K562 (cell line): Measurements from ENCODE around the gene TMEM131L. TPM values are rescaled to one million over a fixed set of nuclear protein-coding genes. Genes with fewer than 3 reads are reported as not detected.
"Not testable (repeated sequence)": the region's sequence is repeated elsewhere in the genome, so short reads cannot be mapped to it uniquely, and the experiment has no call there.

Experiments used
- ATAC-seq: fragments of 200-7000 bp; cut with Tn5 transposase; 3 replicates; pipeline ENCODE4 v1.9.1; 2020; ENCODE audit warnings: moderate library complexity
- BruUV-seq: library from RNA; stranded (reverse); fragments of 400-500 nt; replicated peaks from 2 replicates; lab custom pipeline; 2021; lab: Mats Ljungman, UMichigan
- CTCF ChIA-PET: fragments of 300-600 bp; formaldehyde crosslinking; extraction: SDS; loops from one replicate; lab custom pipeline; 2021; ENCODE audit warnings: low intra/inter-chr PET ratio; lab: Yijun Ruan, JAX
- POLR2A ChIA-PET: fragments of 300-600, 350-650 bp; sonication (Branson Sonifier 250); formaldehyde crosslinking; extraction: SDS; loops from one replicate; lab custom pipeline; 2021; ENCODE audit warnings: antibody characterized with exemption, inconsistent platforms; lab: Yijun Ruan, JAX
- DNase-seq, 4 experiments: peaks; one replicate each; pipeline versions ENCODE4 v3.0.0 to v3.0.0-alpha.2; 2011 to 2018; ENCODE audit warnings: low spot score in 3 of 4, mixed read lengths in 3 of 4; ENCODE audit errors: extremely low read depth in 1 of 4
- FAIRE-seq: peaks from 2 replicates; lab custom pipeline; 2011; peaks lifted over from hg19 to GRCh38; lab: Jason Lieb, UNC
- H2AFZ ChIP-seq: 2 replicates; pipeline ENCODE4 v1.6.0; 2011; ENCODE audit warnings: low read depth, low read length, control low read depth, inconsistent platforms
- H3K27ac ChIP-seq: fragments of 200-600 bp; 3 replicates; pipeline ENCODE4 v1.8.0; 2011; ENCODE audit warnings: low read depth, mild to moderate bottlenecking, control low read depth, inconsistent platforms, low read length, moderate library complexity, mixed read lengths; ENCODE audit errors: extremely low read depth
- H3K27me3 ChIP-seq, 2 experiments: fragments of 300-600 bp in 1 of 2; 2 replicates in 1 of 2; 3 replicates in 1 of 2; pipeline versions ENCODE4 v1.6.0 to v1.8.0; 2011; ENCODE audit warnings: inconsistent platforms in 2 of 2, low read length in 2 of 2, mild to moderate bottlenecking in 1 of 2, mixed read lengths in 1 of 2, moderate library complexity in 1 of 2; ENCODE audit not compliant: control insufficient read depth in 2 of 2, insufficient read depth in 2 of 2
- H3K36me3 ChIP-seq: fragments of 300-600 bp; 3 replicates; pipeline ENCODE4 v1.8.0; 2011; ENCODE audit warnings: mild to moderate bottlenecking, low read length, inconsistent platforms; ENCODE audit not compliant: control insufficient read depth, insufficient read depth
- H3K4me1 ChIP-seq, 2 experiments: fragments of 200-600 bp in 1 of 2; replicated peaks in 1 of 2; 2 replicates in 1 of 2; 3 replicates in 1 of 2; pipeline versions ENCODE4 v1.5.1 to v1.8.0; 2011; ENCODE audit warnings: inconsistent platforms in 2 of 2, low read length in 2 of 2, mild to moderate bottlenecking in 1 of 2, mixed read lengths in 1 of 2, moderate library complexity in 1 of 2; ENCODE audit not compliant: control insufficient read depth in 2 of 2, insufficient read depth in 2 of 2
- H3K4me2 ChIP-seq: 2 replicates; pipeline ENCODE4 v1.6.1; 2011; ENCODE audit warnings: low read length, control low read depth, inconsistent platforms, mixed read lengths; ENCODE audit not compliant: insufficient read depth
- H3K4me3 ChIP-seq: fragments of 200-600 bp; sonication (generic), shearing (Covaris generic); 2 replicates; pipeline ENCODE4 v1.5.1; 2016; ENCODE audit warnings: control low read depth, inconsistent platforms
- H3K79me2 ChIP-seq: fragments of 200-600 bp; 3 replicates; pipeline ENCODE4 v1.8.0; 2011; ENCODE audit warnings: low read length, inconsistent platforms; ENCODE audit not compliant: control insufficient read depth, insufficient read depth
- H3K9ac ChIP-seq, 2 experiments: 2 replicates each; pipeline versions ENCODE4 v1.6.0 to v1.6.1; 2011; ENCODE audit warnings: low read depth in 2 of 2, low read length in 2 of 2, control low read depth in 1 of 2, inconsistent platforms in 1 of 2, mild to moderate bottlenecking in 1 of 2, mixed read lengths in 1 of 2; ENCODE audit not compliant: insufficient read depth in 1 of 2
- H3K9me1 ChIP-seq: one replicate; pipeline ENCODE4 v1.6.0; 2011; ENCODE audit warnings: inconsistent platforms, mild to moderate bottlenecking, low read length, moderate library complexity; ENCODE audit not compliant: control insufficient read depth, insufficient read depth
- H3K9me3 ChIP-seq: replicated peaks from 2 replicates; pipeline ENCODE4 v1.5.1; 2011; ENCODE audit warnings: low read depth, low read length, inconsistent platforms; ENCODE audit not compliant: control insufficient read depth, insufficient read depth
- H4K20me1 ChIP-seq: replicated peaks from 2 replicates; pipeline ENCODE4 v1.6.1; 2011; ENCODE audit warnings: low read length, inconsistent platforms, mixed read lengths; ENCODE audit not compliant: control insufficient read depth, insufficient read depth
- GABPA ChIP-seq: fragments of 200-800 bp; sonication (Bioruptor generic); conservative IDR thresholded peaks from 2 replicates; pipeline ENCODE4 v1.6.1; 2016; ENCODE audit warnings: low read depth, missing genetic modification characterization, missing compliant biosample characterization
- HMBOX1 ChIP-seq: sonication (generic); IDR thresholded peaks from 2 replicates; pipeline ENCODE4 v1.6.1; 2016
- KLF6 ChIP-seq: fragments of 250-450 bp; sonication (Bioruptor Pico); IDR thresholded peaks from 2 replicates; pipeline ENCODE4 v1.4.0; 2020; ENCODE audit warnings: mild to moderate bottlenecking, moderate library complexity, borderline replicate concordance
- NCOA6 ChIP-seq: fragments of 450-650 bp; IDR thresholded peaks from 2 replicates; pipeline ENCODE4 v1.6.1; 2017; ENCODE audit warnings: mild to moderate bottlenecking
- SLC30A9 ChIP-seq: fragments of 250-450 bp; sonication (Bioruptor Pico); IDR thresholded peaks from 2 replicates; pipeline ENCODE4 v1.8.0; 2022; ENCODE audit warnings: mild to moderate bottlenecking, moderate library complexity
- TCF3 ChIP-seq: sonication (generic); formaldehyde crosslinking; IDR thresholded peaks from 2 replicates; pipeline ENCODE4 v1.4.0; 2020; ENCODE audit warnings: mild to moderate bottlenecking, missing genetic modification reagents
- WGBS: fragments of 100-300 bp; shearing (Covaris generic); methylation state at CpG from one replicate; pipeline ENCODE4 v1.1.6; 2016; ENCODE audit warnings: low coverage, mixed read lengths; ENCODE audit not compliant: insufficient coverage; ENCODE audit errors: missing lambda C conversion rate; 5-methylcytosine and 5-hydroxymethylcytosine counted together
- in situ Hi-C: fragments of 300-500 bp; cut with MboI; formaldehyde crosslinking; loops from 4 replicates; pipeline ENCODE4 v1.15.0; 2018; ENCODE audit warnings: inconsistent platforms, mixed read lengths
- intact Hi-C: fragments of 100-400 bp; cut with micrococcal nuclease; formaldehyde crosslinking; loops from 2 replicates; pipeline ENCODE4 v1.14.2; 2022
- polyA plus RNA-seq, 8 experiments: library from polyadenylated mRNA; depleted of rRNA in 4 of 8; stranded (reverse) in 5 of 8; unstranded in 3 of 8; fragments of >200 nt; fragmentation: Nextera tagmentation in 2 of 8; fragmentation: Illumina TruSeq in 1 of 8; extraction: Ambion mirVana in 2 of 8; extraction: Trizol in 1 of 8; gene quantifications; 2 replicates each; pipeline versions ENCODE4 v1.2.1 to v1.2.3, GENCODE V29; 2011 to 2014; ENCODE audit warnings: inconsistent platforms in 1 of 8, missing spikeins in 1 of 8
- total RNA-seq, 7 experiments: library from RNA; depleted of rRNA in 6 of 7; stranded (reverse); fragments of >200 nt in 6 of 7; fragmentation: Illumina TruSeq in 2 of 7; extraction: Trizol in 2 of 7; gene quantifications; 2 replicates each; pipeline versions ENCODE4 v1.2.1 to v1.2.3, GENCODE V29; 2011 to 2021; ENCODE audit warnings: low replicate concordance in 1 of 7
- TF ChIP-seq, protein P1 (sequence below), 3 experiments: fragments of 200-800 bp in 1 of 3; fragments of 250-450 bp in 1 of 3; fragments of 450-650 bp in 1 of 3; sonication (Bioruptor Pico) in 1 of 3; sonication (Bioruptor generic) in 1 of 3; formaldehyde crosslinking in 1 of 3; IDR thresholded peaks; 2 replicates each; pipeline versions ENCODE4 v1.6.1 to v1.8.0; 2016 to 2022; ENCODE audit warnings: mild to moderate bottlenecking in 2 of 3, missing genetic modification characterization in 2 of 3, missing compliant biosample characterization in 1 of 3, moderate library complexity in 1 of 3
- TF ChIP-seq, protein P2 (sequence below): fragments of 150-350 bp; conservative IDR thresholded peaks from 2 replicates; pipeline ENCODE4 v1.6.1; 2014; ENCODE audit warnings: low read length

The TMEM131L gene
- total and polyA plus RNA-seq, 9 of the 15 experiments (the other 6 are each of a cell fraction or from before 2014, with no cell fraction given): 1.2 to 20.8 (median 12.9) TPM

- ChIA-PET CTCF (no interaction called here), POLR2A (no interaction called here)
- H3K9me1 ChIP-seq: peaks cover 3% of the 10 kb centered on the region
- H4K20me1 ChIP-seq: no peaks in the 10 kb centered on the region
- no peak overlapping the region for H2AFZ ChIP-seq
- intact Hi-C loops: no loop called here
- no peaks in the 10 kb centered on the region for H3K4me1 ChIP-seq
- H3K27me3 ChIP-seq: peaks cover 0 to 8% of the 10 kb centered on the region in 2 experiments; a peak in 2 of 5 replicates
- DNase-seq: no peak
- ATAC-seq: no peak
- H3K79me2 ChIP-seq: no peaks in the 10 kb centered on the region
- no peaks in the 10 kb centered on the region for H3K36me3 ChIP-seq
- WGBS: 0% methylated on average over 1 of the region's 1 CpG
- BruUV-seq: no TSS peak
- H3K9ac ChIP-seq: no peak overlapping the region
- FAIRE-seq: no peak
- H3K27ac ChIP-seq: no peak overlapping the region
- no peak overlapping the region for H3K4me3 ChIP-seq
- TF ChIP-seq NCOA6: no peak
- TF ChIP-seq KLF6 (CRISPR knock-in tag): no peak
- TF ChIP-seq SLC30A9: no peak
- TF ChIP-seq GABPA (tag): no peak
- TF ChIP-seq, protein P1, sequence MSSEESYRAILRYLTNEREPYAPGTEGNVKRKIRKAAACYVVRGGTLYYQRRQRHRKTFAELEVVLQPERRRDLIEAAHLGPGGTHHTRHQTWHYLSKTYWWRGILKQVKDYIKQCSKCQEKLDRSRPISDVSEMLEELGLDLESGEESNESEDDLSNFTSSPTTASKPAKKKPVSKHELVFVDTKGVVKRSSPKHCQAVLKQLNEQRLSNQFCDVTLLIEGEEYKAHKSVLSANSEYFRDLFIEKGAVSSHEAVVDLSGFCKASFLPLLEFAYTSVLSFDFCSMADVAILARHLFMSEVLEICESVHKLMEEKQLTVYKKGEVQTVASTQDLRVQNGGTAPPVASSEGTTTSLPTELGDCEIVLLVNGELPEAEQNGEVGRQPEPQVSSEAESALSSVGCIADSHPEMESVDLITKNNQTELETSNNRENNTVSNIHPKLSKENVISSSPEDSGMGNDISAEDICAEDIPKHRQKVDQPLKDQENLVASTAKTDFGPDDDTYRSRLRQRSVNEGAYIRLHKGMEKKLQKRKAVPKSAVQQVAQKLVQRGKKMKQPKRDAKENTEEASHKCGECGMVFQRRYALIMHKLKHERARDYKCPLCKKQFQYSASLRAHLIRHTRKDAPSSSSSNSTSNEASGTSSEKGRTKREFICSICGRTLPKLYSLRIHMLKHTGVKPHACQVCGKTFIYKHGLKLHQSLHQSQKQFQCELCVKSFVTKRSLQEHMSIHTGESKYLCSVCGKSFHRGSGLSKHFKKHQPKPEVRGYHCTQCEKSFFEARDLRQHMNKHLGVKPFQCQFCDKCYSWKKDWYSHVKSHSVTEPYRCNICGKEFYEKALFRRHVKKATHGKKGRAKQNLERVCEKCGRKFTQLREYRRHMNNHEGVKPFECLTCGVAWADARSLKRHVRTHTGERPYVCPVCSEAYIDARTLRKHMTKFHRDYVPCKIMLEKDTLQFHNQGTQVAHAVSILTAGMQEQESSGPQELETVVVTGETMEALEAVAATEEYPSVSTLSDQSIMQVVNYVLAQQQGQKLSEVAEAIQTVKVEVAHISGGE (CRISPR knock-in tag; IDR thresholded peaks at IDR 0.05): no peak
- TF ChIP-seq, protein P2, sequence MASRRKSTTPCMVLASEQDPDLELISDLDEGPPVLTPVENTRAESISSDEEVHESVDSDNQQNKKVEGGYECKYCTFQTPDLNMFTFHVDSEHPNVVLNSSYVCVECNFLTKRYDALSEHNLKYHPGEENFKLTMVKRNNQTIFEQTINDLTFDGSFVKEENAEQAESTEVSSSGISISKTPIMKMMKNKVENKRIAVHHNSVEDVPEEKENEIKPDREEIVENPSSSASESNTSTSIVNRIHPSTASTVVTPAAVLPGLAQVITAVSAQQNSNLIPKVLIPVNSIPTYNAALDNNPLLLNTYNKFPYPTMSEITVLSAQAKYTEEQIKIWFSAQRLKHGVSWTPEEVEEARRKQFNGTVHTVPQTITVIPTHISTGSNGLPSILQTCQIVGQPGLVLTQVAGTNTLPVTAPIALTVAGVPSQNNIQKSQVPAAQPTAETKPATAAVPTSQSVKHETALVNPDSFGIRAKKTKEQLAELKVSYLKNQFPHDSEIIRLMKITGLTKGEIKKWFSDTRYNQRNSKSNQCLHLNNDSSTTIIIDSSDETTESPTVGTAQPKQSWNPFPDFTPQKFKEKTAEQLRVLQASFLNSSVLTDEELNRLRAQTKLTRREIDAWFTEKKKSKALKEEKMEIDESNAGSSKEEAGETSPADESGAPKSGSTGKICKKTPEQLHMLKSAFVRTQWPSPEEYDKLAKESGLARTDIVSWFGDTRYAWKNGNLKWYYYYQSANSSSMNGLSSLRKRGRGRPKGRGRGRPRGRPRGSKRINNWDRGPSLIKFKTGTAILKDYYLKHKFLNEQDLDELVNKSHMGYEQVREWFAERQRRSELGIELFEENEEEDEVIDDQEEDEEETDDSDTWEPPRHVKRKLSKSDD: no peak
- TF ChIP-seq TCF3: no peak
- TF ChIP-seq HMBOX1: no peak
- TF ChIP-seq, all 486 proteins: peak for 0
- in situ Hi-C loops: no loop called here
- Histone ChIP-seq H3K9me3 (no peaks in the 10 kb centered on the region), H3K4me2 (no peak overlapping the region)
These were observed 197.5 kb downstream of the TMEM131L start for GRCh38 chr4:153663667-153664066.

GRCh38 chr4:153666505-153666904 lies 200.3 kb downstream of the TMEM131L start:
- FAIRE-seq, H3K4me1 ChIP-seq, intact Hi-C loops, H3K9me3 ChIP-seq, H3K79me2 ChIP-seq, CTCF ChIA-PET, H3K27me3 ChIP-seq, H3K4me2 ChIP-seq, DNase-seq, ATAC-seq, H3K36me3 ChIP-seq, H3K9me1 ChIP-seq, H3K4me3 ChIP-seq, BruUV-seq, H2AFZ ChIP-seq, H3K9ac ChIP-seq, H3K27ac ChIP-seq, H4K20me1 ChIP-seq, POLR2A ChIA-PET, in situ Hi-C loops: not testable (repeated sequence)
- WGBS: 0% methylated on average over 1 of the region's 1 CpG
